Stomach (tissue), 9 donors: Measurements from ENCODE around the gene KCNC1. TPM values are rescaled to one million over a fixed set of nuclear protein-coding genes. Genes with fewer than 3 reads are reported as not detected.

ENCODE experiments used
- DNase-seq, 2 donors: peaks; one replicate each; pipeline versions ENCODE4 v3.0.0 to v3.0.0-alpha.2; 2013 to 2019
- H3K27ac ChIP-seq, 5 donors: fragments of 200-600 bp in 4 of 5; sonication (generic) in 4 of 5; one replicate each; pipeline ENCODE4 v1.5.1; 2013 to 2019; ENCODE audit warnings: mild to moderate bottlenecking in 1 of 5, moderate library complexity in 1 of 5
- H3K27me3 ChIP-seq, 3 donors: fragments of 200-600 bp; sonication (generic); one replicate each; pipeline ENCODE4 v1.5.1; 2017 to 2019; ENCODE audit warnings: mixed run types in 1 of 3
- H3K36me3 ChIP-seq, 4 donors: fragments of 200-600 bp; sonication (generic); 1 replicate in 3 of 4; 2 replicates in 1 of 4; pipeline ENCODE4 v1.5.1; 2016 to 2019
- H3K4me1 ChIP-seq, 4 donors: fragments of 200-600 bp; sonication (generic); one replicate each; pipeline ENCODE4 v1.5.1; 2016 to 2019
- H3K4me3 ChIP-seq, 4 donors: fragments of 200-600 bp; sonication (generic) in 3 of 4; one replicate each; pipeline ENCODE4 v1.5.1; 2016 to 2019; ENCODE audit warnings: mild to moderate bottlenecking in 1 of 4
- H3K9me3 ChIP-seq, 4 donors: fragments of 200-600 bp; sonication (generic); one replicate each; pipeline ENCODE4 v1.5.1; 2016 to 2019
- CTCF ChIP-seq, 7 experiments: fragments of 450-650 bp in 4 of 7; fragments of 200-600 bp in 3 of 7; sonication (generic) in 3 of 7; IDR thresholded peaks; one replicate each; pipeline ENCODE4 v1.5.1; 2016 to 2019; ENCODE audit warnings: antibody characterized with exemption in 7 of 7, control low read depth in 2 of 7, mild to moderate bottlenecking in 1 of 7
- EP300 ChIP-seq: sonication (generic); formaldehyde crosslinking; IDR thresholded peaks from one replicate; pipeline ENCODE4 v1.6.1; 2017; ENCODE audit warnings: antibody characterized with exemption
- POLR2A ChIP-seq, 4 donors: fragments of 450-650 bp; IDR thresholded peaks; one replicate each; pipeline ENCODE4 v1.6.1; 2016; ENCODE audit warnings: antibody characterized with exemption in 4 of 4, control low read depth in 2 of 4, mild to moderate bottlenecking in 1 of 4, moderate library complexity in 1 of 4
- POLR2AphosphoS5 ChIP-seq, 3 donors: sonication (generic); formaldehyde crosslinking; IDR thresholded peaks; one replicate each; pipeline ENCODE4 v1.6.1; 2016; ENCODE audit warnings: antibody characterized with exemption in 3 of 3
- WGBS, 5 donors: extraction: QIAGEN DNeasy Blood & Tissue Kit in 3 of 5; methylation state at CpG; one replicate each; pipeline versions ENCODE4 v1.1.5 to v1.1.7; 2013 to 2018; 5-methylcytosine and 5-hydroxymethylcytosine counted together
- intact Hi-C: fragments of 100-400 bp; cut with DNase I; formaldehyde crosslinking; loops from one replicate; pipeline ENCODE4 v1.15.1; 2023; ENCODE audit warnings: low total_unique reads
- polyA plus RNA-seq, 3 donors: library from polyadenylated mRNA; stranded (reverse); fragments of 200-250 nt; gene quantifications; one replicate each; pipeline ENCODE4 v1.2.3, GENCODE V29; 2013
- total RNA-seq, 5 donors: library from RNA; depleted of rRNA; stranded (reverse); fragments of >200 nt; gene quantifications; one replicate each; pipeline versions ENCODE4 v1.1.0 to v1.2.3, GENCODE V29; 2014 to 2016
- donor health status: healthy with polysubstance abuse.
- donor health status: Bipolar disorder and iron deficiency.
- donor health status: healthy.

The KCNC1 gene
- total and polyA plus RNA-seq, 8 donors: 0.03 to 0.18 TPM; not detected in 6

GRCh38 chr11:17814546-17814945, 80.0 kb downstream of the KCNC1 start:
- Histone ChIP-seq H3K27me3 (no peaks in the 10 kb centered on the region), H3K4me1 (peaks cover 16 to 40% (median 31%) of the 10 kb centered on the region in 4 donors), H3K4me3 (no peak overlapping the region), H3K36me3 (no peaks in the 10 kb centered on the region), H3K27ac (no peak overlapping the region), H3K9me3 (no peaks in the 10 kb centered on the region)
- intact Hi-C loops: no loop called here
- no peak for DNase-seq
- TF ChIP-seq EP300: no peak
- no peak for TF ChIP-seq CTCF (IDR thresholded peaks at IDR 0.05)
- TF ChIP-seq POLR2AphosphoS5 (IDR thresholded peaks at IDR 0.05): no peak
- TF ChIP-seq POLR2A (IDR thresholded peaks at IDR 0.05): no peak
- 83 to 100% (median 98%) methylated on average over 1 of the region's 1 CpG for WGBS, 5 donors

GRCh38 chr11:17816232-17816931, 81.8 kb downstream of the KCNC1 start:
- TF ChIP-seq POLR2AphosphoS5 (IDR thresholded peaks at IDR 0.05) (no peak), POLR2A (IDR thresholded peaks at IDR 0.05) (no peak), EP300 (no peak), CTCF (IDR thresholded peaks at IDR 0.05) (no peak)
- Histone ChIP-seq H3K4me3 (no peak overlapping the region), H3K27me3 (no peaks in the 10 kb centered on the region), H3K4me1 (peaks cover 12 to 33% (median 29%) of the 10 kb centered on the region in 4 donors), H3K27ac (no peak overlapping the region), H3K9me3 (no peaks in the 10 kb centered on the region), H3K36me3 (no peaks in the 10 kb centered on the region)
- intact Hi-C loops: no loop called here
- 52 to 65% (median 59%) methylated on average over 4 of the region's 4 CpGs for WGBS, 5 donors
- peak in 1 of 2 donors; percentile 46 for DNase-seq

- Histone ChIP-seq H3K36me3 (no peaks in the 10 kb centered on the region), H3K27ac (peak overlapping the region in 3 of 5 donors; percentile 17 to 35 (median 30)), H3K4me1 (peaks cover 4 to 23% (median 16%) of the 10 kb centered on the region in 4 donors), H3K4me3 (no peak overlapping the region), H3K27me3 (no peaks in the 10 kb centered on the region), H3K9me3 (no peaks in the 10 kb centered on the region)
- intact Hi-C loops: no loop called here
- WGBS, 5 donors: 52 to 69% (median 66%) methylated on average over 4 of the region's 4 CpGs
- DNase-seq: peak in 1 of 2 donors; percentile 57
- TF ChIP-seq POLR2AphosphoS5 (IDR thresholded peaks at IDR 0.05) (peak in 1 of 3 donors; percentile 74), EP300 (no peak)
These were observed 87.2 kb downstream of the KCNC1 start for GRCh38 chr11:17821648-17822400.

GRCh38 chr11:17822401-17822781, 87.8 kb downstream of the KCNC1 start:
- TF ChIP-seq POLR2AphosphoS5 (IDR thresholded peaks at IDR 0.05) (no peak), CTCF (IDR thresholded peaks at IDR 0.05) (no peak), POLR2A (IDR thresholded peaks at IDR 0.05) (no peak), EP300 (no peak)
- H3K4me1 ChIP-seq: peaks cover 4 to 23% (median 15%) of the 10 kb centered on the region in 4 donors
- H3K36me3 ChIP-seq: no peaks in the 10 kb centered on the region
- no peak for DNase-seq
- no peaks in the 10 kb centered on the region for H3K27me3 ChIP-seq
- intact Hi-C loops: no loop called here
- peak overlapping the region in 2 of 5 donors; percentile 30 to 35 for H3K27ac ChIP-seq
- no peak overlapping the region for H3K4me3 ChIP-seq
- 75 to 89% (median 79%) methylated on average over 5 of the region's 5 CpGs for WGBS, 5 donors
- no peaks in the 10 kb centered on the region for H3K9me3 ChIP-seq
